ENCODE results near the gene ARL13B.
A peak's percentile ranks its signal among the peaks of the same experiment; 100 is the strongest.
"Not testable (repeated sequence)": the region's sequence is repeated elsewhere in the genome, so short reads cannot be mapped to it uniquely, and the experiment has no call there.

The ARL13B gene

DNA sequence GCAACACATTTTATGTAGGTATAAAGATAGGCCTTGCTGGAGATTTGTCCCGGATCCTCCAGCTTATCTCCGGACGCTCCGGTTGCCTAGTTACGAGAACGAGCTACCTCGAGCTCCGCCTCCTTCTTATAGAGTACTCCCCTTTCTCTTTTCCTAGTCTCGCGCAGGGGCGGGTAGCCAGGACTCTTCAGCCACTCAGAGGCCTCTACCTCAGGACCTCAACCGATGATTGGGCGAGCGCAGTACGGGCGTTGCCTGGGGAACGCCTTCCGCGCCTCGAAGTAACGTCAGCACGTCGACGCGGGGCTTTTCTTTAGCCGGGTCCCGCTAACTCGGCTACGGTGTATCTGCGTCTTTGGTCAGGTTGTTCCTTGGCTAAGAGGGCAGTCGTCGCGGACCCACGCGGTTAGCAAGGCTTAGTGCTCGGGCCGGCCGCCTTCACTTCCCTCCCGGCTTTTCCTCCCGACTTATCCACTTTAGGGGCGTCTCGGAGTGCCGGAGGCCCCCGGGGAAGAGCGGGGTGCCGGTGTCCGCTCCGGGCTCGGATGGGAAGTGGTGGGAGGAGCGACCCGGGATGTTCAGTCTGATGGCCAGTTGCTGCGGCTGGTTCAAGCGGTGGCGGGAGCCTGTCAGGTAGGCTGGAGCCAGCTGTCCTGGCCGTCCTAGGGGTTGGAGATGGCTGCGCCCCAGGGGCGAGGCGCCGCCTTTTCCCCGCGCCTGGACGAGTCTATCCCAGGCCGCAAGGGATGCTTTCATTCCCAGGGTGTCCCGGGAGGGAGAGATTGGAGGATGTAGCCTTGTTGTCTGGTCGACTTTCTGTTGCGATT lies at the start of gene ARL13B:
ARL13B (plus strand) TSS at position 306 of the 827 bp plus-strand sequence; CDS start at position 575, 269 bp downstream.
- DNase-seq = peak; percentile 96

DNA sequence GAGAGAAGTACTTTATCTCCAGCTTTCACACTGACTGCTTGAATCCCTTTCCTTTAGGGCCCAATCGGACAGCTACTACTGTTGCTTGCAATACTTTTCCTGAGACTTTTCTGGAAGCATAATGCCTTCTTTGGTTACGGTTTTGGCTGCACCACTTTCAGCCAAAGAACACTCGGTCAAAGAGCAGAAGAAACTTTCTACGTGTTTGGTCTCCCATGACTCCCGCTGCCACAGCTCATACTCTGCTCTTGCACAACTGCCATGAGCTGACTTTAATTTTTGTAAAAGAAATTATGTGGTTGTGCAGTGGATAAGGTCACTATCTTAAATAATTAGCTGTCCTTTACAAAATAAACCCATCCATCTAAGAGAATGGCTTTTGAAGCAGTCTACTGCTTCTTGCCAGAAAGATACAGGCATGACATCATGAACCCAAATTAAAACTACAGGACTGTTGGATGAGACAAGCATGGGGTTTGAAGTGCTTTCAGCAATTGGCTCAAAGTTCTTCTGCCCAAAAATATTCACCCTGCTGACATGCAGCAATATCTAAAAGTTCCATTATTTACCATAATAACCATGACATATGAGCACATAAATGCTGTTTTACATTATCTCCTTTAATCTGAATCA lies 48.2 kb upstream of the ARL13B start:
- no peak for DNase-seq

GRCh38 chr3:93934366-93935046 lies 45.4 kb upstream of the ARL13B start:
- DNase-seq = no peak

DNA sequence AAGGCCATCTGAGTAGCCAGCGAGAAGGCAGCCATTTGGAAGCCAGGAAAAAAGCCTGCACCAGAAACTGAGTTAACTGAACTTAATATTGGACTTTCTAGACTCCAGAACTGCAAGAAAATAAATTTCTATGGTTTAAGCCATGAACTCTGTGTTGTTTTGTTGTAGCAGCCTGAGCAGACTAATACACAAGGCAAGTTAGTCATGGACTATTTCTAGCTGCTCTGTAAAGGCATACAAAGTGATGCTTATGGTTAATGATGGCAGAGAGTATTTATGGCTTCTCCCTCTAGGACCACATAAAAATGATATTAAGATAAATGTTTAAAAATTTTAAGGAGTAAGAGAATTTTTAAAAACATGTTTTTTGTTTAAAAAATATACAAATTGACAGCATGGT lies 43.4 kb upstream of the ARL13B start:
- DNase-seq = no peak

DNA sequence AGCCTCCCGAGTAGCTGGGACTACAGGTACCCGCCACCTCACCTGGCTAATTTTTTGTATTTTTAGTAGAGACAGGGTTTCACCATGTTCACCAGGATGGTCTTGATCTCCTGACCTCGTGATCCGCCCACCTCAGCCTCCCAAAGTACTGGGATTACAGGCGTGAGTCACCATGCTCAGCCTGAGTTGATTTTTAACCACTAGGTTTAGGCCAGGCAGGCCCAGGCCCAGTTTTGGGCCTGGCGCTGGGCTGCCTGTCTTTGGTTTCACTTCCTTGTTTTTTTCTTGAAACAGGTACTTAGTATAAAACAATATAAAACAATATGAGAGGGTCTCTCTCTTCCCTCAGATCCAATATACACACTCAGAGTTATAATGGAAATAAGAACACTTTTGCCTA lies 42.5 kb upstream of the ARL13B start:
- DNase-seq = not testable (repeated sequence)

- DNase-seq = not testable (repeated sequence)
Observed at GRCh38 chr3:93949958-93950357, 30.0 kb upstream of the ARL13B start.

GRCh38 chr3:93961026-93961425 lies 18.9 kb upstream of the ARL13B start:
- DNase-seq = no peak

DNA sequence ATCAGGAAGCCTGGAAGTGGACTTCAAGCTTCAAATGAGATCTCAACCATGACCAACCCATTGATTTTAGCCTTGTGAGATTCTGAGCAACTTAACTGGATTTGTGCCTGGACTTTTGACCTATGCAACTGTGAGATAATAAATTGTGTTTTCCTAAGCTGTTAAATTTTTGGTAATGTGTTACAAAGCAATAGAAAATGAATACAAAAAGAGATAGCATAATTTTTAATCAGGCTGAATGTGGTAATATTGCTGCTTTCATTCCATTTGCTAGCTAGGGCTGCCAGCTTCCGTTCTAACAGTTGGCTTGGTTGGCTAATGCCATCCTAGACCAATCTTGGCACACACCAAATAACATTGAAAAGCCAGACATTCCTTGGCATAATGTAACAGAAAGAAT lies 18.5 kb upstream of the ARL13B start:
- DNase-seq = no peak

GRCh38 chr3:93962798-93963197 lies 17.2 kb upstream of the ARL13B start:
- DNase-seq = no peak

DNA sequence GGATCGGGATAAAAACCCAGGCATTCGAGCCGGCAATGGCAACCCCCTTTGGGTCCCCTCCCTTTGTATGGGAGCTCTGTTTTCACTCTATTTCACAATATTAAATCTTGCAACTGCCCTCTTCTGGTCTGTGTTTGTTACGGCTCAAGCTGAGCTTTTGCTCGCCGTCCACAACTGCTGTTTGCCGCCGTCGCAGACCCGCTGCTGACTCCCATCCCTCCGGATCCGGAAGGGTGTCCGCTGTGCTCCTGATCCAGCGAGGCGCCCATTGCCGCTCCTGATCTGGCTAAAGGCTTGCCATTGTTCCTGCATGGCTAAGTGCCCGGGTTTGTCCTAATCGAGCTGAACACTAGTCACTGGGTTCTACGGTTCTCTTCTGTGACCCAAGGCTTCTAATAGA lies 14.8 kb upstream of the ARL13B start:
- DNase-seq = not testable (repeated sequence)

DNA sequence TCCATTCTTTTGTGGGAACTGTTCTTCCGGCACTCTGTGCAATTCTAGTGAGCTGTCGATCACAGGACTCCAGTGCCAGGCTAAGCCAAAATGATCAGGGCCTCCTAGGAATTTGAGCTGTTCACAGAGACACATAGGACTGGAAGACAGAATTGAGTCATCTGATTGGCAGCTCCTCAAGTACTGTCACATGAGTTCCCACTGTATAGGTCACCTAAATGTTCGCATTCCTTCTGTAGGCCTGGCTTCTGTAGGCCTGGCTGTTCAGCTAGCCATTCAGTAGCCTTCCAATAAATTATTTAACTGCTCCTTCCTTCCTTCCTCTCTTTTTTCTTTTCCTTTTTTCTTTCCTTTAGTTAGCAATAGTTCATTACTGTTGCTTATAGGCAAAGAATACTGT lies 10.5 kb upstream of the ARL13B start:
- DNase-seq = no peak

GRCh38 chr3:93969997-93970396 lies 10.0 kb upstream of the ARL13B start:
- DNase-seq = no peak

DNA sequence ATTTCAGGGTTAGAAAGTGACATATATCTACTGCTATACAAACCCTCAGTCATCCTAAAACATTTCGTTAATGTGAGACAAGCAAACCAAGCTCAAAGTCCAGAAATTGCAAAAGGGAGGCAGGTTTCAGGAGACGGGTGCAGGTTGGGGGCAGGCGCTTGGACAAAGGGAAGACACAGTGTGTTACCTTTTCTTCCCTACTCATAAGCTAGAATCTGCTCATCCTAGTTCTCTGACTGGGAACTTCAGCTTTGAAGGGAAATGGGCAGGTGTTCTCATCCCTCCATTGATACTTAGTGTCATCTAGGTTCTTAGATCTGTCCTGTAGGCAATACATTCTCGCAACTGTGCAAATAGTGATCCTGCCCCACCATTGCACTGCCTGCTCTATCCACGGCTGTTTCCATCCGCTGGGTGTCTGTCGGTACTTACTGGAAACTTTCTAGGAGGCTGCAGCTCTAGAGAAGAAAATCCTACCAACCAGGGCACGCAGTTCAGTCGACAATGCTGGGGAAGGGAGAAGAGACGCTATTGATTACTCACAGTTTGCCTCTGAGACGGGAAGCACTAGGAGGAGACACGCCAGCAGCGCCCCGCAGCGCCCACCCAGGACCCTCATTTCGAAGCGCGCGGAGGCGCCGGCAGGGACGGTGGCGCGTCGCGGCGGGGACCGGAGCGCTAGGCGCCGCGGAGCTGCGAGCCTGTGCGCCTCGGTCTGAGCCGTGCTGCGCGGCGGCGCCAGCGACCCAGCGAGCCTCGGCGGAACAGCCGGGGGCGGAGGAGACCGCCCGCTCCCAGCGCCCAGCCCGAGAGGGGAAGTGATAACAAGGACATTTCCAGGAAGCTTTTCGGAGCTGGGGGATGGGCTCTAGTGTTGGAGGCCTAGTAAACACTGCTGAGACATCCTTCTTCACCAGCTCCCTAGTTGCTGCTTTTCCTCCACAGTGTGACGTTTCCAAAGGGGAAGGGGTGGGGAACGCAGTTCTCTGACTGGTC lies 6.5 kb upstream of the ARL13B start, which contains the start of gene PROS1:
PROS1 (minus strand) TSS at position 766 of the 996 bp plus-strand sequence; CDS start at position 619, 147 bp downstream.
- peak; percentile 28 to 33 for DNase-seq

GRCh38 chr3:93981649-93982048 lies 1.7 kb downstream of the ARL13B start:
- DNase-seq = no peak

DNA sequence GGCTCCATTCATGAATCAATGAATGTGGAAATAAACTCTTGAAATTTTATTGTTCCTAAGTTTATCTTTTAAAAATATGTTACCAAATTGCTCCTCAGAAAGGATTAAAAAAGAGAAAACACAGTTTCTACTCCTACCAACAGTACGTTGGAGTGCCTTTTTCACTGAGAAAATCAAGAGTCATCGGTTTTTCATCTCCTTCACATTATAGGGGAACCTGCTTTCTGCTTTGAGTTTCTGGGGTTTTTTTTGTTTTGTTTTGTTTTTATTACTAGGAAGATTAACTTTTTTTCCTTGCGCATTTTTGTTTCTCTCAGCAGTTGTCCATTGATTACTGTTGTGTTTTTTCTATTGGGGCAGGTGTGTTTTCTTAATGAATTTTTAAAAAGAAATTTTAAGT lies 3.5 kb downstream of the ARL13B start:
- DNase-seq = no peak

DNA sequence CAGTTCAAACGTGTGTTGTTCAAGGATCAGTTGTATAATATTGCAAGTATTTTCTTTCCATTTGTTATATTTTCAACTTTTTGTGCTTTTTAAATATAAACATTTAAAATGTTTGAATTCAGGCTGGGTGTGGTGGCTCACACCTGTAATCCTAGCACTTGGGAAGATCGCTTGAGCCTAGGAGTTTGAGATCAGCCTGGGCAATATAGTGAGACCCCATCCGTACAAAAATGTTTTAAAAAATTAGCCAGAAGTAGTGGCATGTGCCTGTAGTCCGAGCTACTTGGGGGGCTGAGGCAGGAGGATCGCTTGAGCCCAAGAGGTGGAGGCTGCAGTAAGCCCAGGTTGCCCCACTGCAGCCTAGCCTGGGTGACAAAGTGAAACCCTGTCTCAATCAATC lies 4.7 kb downstream of the ARL13B start:
- no peak for DNase-seq

- no peak for DNase-seq
Observed at GRCh38 chr3:93988283-93988682, 8.3 kb downstream of the ARL13B start.

DNA sequence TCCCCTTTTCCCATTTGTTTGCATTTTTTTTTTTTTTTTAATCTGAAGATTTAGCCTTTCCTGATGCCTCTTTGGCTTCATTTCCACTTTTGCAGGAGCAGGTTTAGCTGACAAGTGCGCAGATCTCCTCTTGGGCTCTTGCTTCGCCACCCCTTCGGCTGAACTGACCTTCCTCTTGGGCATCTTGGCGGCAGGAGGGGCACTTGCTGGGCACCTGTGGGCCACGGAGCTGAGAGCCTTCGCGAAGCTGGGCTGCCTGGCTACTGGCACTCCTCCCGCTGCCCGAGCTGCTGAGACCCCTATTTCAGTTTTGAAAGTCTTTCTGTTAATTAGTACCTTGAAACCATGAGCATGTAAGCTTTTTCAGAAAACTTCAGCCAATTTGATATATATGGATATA lies 8.8 kb downstream of the ARL13B start:
- no peak for DNase-seq

DNA sequence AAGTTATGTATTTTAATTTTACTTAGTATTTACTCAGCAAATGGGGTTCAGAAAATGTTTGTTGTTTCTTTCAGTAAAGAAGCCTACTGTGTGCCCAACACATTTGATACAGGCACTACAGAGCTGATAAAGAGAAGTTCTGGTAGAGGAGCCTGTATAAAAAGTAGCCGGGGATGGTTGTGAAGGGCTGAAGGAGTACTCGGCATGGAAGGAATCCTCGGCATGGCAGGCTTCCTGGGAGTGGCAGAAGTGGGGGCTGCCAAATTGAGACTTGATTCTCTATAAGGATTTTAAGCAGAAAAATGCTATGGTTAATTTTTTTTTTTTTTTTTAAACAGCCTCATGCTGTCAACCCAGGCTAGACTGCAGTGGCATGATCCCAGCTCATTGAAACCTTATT lies 9.3 kb downstream of the ARL13B start:
- no peak for DNase-seq

- no peak for DNase-seq
Observed at GRCh38 chr3:93991631-93992030, 11.7 kb downstream of the ARL13B start.

DNA sequence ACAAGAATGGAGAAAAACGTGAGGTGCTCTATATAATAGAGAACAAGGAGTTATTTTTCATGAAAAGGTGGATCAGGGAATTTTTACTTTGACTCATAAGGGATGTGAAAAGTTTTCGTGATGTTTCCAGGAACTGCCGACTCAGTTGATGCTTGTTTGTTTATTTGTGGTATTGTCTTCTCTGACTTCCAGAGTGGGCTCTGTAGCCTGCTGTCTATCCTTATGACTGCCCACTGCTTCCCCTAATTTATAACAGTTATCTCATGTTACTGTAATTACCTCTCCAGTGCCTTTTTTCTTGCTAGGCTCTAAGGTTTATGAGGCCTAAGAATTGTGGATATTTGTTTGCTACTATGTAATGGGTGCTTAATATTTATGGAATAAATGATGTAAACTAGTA lies 12.3 kb downstream of the ARL13B start:
- no peak for DNase-seq

DNA sequence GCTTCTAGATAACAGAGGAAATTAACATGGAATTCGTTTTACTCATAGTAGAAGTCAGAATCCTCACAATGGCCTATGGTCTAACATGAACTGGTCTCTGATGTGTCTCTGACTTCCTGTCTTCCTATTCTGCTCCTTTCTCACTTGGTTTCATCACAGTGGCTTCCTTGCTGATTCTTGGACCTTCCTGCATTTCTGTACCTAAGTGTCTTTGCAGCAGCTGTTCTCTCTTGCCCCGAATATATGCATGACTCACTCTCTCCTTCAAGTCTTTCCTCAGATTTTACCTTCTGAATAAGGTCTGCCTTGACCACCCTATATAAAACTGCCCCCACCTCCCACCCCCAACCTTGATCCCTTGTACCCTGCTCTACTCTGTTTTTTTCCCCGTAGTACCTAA lies 14.1 kb downstream of the ARL13B start:
- DNase-seq = no peak
